SK-N-SH treated with all-trans-retinoic acid at 6 μM for 48 hours (cell line): Measurements from ENCODE around the gene AAK1.

ENCODE experiments used
- ARNTL ChIP-seq: fragments of 450-650 bp; formaldehyde crosslinking; IDR thresholded peaks from 2 replicates; pipeline ENCODE4 v1.5.0; 2020; ENCODE audit warnings: low read depth, mild to moderate bottlenecking, moderate library complexity, borderline replicate concordance
- CREB5 ChIP-seq: fragments of 250-450 bp; sonication (Bioruptor Pico); IDR thresholded peaks from 2 replicates; pipeline ENCODE4 v1.5.1; 2020; ENCODE audit warnings: low read depth, mild to moderate bottlenecking, moderate library complexity
- CSDC2 ChIP-seq: fragments of 250-450 bp; sonication (Bioruptor Pico); IDR thresholded peaks from 2 replicates; pipeline ENCODE4 v1.5.0; 2020; ENCODE audit warnings: mild to moderate bottlenecking, moderate library complexity
- ESRRG ChIP-seq: fragments of 250-450 bp; sonication (Bioruptor Pico); IDR thresholded peaks from 2 replicates; pipeline ENCODE4 v1.6.1; 2021; ENCODE audit warnings: mild to moderate bottlenecking
- ISL1 ChIP-seq: fragments of 250-450 bp; sonication (Bioruptor Pico); IDR thresholded peaks from 2 replicates; pipeline ENCODE4 v2.1.2; 2022; ENCODE audit warnings: mild to moderate bottlenecking, moderate library complexity
- OSR1 ChIP-seq: fragments of 250-450 bp; sonication (Bioruptor Pico); IDR thresholded peaks from 2 replicates; pipeline ENCODE4 v1.8.0; 2022; ENCODE audit warnings: moderate library complexity, mild to moderate bottlenecking, inconsistent platforms
- PATZ1 ChIP-seq: fragments of 250-450 bp; sonication (Bioruptor Pico); IDR thresholded peaks from 2 replicates; pipeline ENCODE4 v1.8.0; 2020; ENCODE audit warnings: mild to moderate bottlenecking, moderate library complexity, borderline replicate concordance
- PPARA ChIP-seq: fragments of 250-450 bp; sonication (Bioruptor Pico); IDR thresholded peaks from 2 replicates; pipeline ENCODE4 v1.5.0; 2020; ENCODE audit warnings: mild to moderate bottlenecking, borderline replicate concordance
- RARB ChIP-seq: fragments of 250-450 bp; sonication (Bioruptor Pico); IDR thresholded peaks from 2 replicates; pipeline ENCODE4 v1.8.0; 2021; ENCODE audit warnings: mild to moderate bottlenecking, moderate library complexity
- TOX ChIP-seq: fragments of 250-450 bp; sonication (Bioruptor Pico); IDR thresholded peaks from 2 replicates; pipeline ENCODE4 v1.8.0; 2021; ENCODE audit warnings: mild to moderate bottlenecking, moderate library complexity, borderline replicate concordance
- ZC3H10 ChIP-seq: fragments of 250-450 bp; sonication (Bioruptor Pico); IDR thresholded peaks from 2 replicates; pipeline ENCODE4 v1.5.1; 2021; ENCODE audit warnings: mild to moderate bottlenecking, moderate library complexity
- ZFP3 ChIP-seq: fragments of 250-450 bp; sonication (Bioruptor Pico); IDR thresholded peaks from 2 replicates; pipeline ENCODE4 v1.5.0; 2020; ENCODE audit warnings: mild to moderate bottlenecking, moderate library complexity
- ZFP30 ChIP-seq: fragments of 450-650 bp; formaldehyde crosslinking; IDR thresholded peaks from 2 replicates; pipeline ENCODE4 v1.5.0; 2022; ENCODE audit warnings: mild to moderate bottlenecking, moderate library complexity

DNA sequence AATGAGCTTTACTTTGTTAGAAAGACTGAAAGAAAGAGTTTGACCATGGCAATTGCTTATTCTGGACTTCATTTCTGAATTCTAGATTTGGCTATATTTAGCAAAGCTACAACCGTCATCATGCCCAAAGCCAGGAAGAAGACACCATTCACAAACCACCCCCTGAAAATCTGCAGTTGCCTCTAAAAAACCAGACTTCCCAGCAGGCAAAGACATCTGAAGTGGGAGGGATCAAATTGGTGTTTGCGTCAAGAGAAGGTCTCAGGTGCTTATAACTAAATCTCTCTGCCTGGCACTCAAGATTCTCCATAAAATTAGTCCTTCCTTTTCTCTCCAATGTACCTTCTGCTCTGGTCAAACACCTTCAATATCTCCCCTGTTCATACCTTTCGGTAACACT is 5.6 kb downstream of the AAK1 start:
- TF ChIP-seq RARB (no peak), ESRRG (CRISPR knock-in tag) (no peak), PATZ1 (CRISPR knock-in tag) (no peak), ZFP30 (no peak), ISL1 (CRISPR knock-in tag) (no peak), ARNTL (CRISPR knock-in tag) (no peak), OSR1 (CRISPR knock-in tag) (no peak), CREB5 (no peak), PPARA (CRISPR knock-in tag) (no peak), ZC3H10 (no peak), CSDC2 (CRISPR knock-in tag) (no peak), ZFP3 (CRISPR knock-in tag) (no peak), TOX (CRISPR knock-in tag) (no peak)
